OCI-LY7 (cell line): ENCODE results near the gene GALNT6.

Experiments used
- EZH2phosphoT487 ChIP-seq: fragments of 200-600 bp; sonication (generic); IDR thresholded peaks from 2 replicates; pipeline ENCODE4 v1.6.1; 2018; ENCODE audit warnings: low read depth, borderline replicate concordance, mild to moderate bottlenecking, mixed run types, antibody characterized with exemption, low read length, moderate library complexity, mixed read lengths
- TF ChIP-seq, protein P1 (sequence below): fragments of 200-600 bp; sonication (generic); conservative IDR thresholded peaks from 2 replicates; pipeline ENCODE4 v1.5.1; 2014; ENCODE audit warnings: mild to moderate bottlenecking, antibody characterized with exemption, low read length, moderate library complexity, mixed read lengths

DNA sequence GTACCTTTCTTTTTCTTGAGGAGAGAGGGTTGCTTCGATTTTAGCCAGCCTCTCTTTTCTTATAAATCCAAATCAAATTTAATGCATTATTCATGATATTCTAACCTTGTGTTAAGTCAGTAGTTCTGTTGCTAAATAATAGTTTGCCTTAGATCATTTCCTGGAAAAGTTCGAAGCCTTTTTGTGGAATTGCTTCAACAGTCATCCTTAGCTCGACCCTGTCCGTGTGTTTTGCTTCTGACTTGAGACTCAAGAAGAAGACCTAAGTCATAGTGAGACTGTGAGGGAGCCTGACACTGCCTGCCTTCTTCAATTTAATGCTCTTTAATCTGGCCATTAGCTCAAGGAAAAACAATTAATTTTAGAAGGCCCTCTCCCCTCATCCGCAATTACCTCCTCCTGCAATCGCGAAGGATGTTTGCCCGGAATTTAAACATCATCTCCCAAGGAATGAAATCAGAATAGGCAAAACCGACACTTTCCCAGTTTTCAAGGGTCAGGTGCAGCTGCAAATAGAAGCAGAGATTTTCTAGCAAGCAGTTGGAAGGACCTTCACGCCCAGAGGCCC, 33.0 kb upstream of the GALNT6 start:
- TF ChIP-seq, protein P1, sequence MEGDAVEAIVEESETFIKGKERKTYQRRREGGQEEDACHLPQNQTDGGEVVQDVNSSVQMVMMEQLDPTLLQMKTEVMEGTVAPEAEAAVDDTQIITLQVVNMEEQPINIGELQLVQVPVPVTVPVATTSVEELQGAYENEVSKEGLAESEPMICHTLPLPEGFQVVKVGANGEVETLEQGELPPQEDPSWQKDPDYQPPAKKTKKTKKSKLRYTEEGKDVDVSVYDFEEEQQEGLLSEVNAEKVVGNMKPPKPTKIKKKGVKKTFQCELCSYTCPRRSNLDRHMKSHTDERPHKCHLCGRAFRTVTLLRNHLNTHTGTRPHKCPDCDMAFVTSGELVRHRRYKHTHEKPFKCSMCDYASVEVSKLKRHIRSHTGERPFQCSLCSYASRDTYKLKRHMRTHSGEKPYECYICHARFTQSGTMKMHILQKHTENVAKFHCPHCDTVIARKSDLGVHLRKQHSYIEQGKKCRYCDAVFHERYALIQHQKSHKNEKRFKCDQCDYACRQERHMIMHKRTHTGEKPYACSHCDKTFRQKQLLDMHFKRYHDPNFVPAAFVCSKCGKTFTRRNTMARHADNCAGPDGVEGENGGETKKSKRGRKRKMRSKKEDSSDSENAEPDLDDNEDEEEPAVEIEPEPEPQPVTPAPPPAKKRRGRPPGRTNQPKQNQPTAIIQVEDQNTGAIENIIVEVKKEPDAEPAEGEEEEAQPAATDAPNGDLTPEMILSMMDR, result no peak
- TF ChIP-seq EZH2phosphoT487, result no peak
